ENCODE measurements around the gene OR4E1. TPM values are rescaled to one million over a fixed set of nuclear protein-coding genes. Genes with fewer than 3 reads are reported as not detected.
"Not testable (repeated sequence)": the region's sequence is repeated elsewhere in the genome, so short reads cannot be mapped to it uniquely, and the experiment has no call there.

OR4E1 gene
- total RNA-seq, 1 donor from 2014 or later, result not detected

DNA sequence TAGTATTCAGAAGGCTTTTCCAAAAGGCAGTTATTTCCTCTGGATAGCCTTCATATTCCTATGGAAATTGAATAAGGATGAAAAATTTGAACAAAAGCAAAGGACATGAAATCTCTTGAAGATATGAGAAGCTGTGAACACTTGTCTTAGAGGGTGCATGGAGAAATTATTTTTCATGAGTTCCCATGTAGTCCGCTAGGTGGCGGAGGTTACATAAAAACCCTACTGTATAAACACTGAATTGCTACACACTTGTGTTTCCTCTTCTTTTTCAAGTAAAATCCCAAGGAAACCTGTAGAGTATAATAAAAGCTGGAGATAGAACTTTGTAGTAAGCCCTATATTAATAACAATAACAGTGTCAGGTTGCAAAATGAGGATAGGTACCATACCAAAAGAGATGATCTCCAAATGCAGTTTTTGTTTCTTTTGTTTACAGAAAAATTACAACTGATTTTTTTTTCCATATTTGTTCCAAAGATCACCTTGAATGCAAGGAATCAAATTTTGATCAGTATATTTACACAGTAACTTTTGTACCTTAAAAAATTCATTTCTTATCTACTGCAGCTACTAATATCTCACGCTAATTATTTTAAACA is 37.8 kb upstream of the OR4E1 start:
- DNase-seq (ENCODE audit: low read depth) (peak; percentile 44), FAIRE-seq (no peak)
- TF ChIP-seq, protein P1, sequence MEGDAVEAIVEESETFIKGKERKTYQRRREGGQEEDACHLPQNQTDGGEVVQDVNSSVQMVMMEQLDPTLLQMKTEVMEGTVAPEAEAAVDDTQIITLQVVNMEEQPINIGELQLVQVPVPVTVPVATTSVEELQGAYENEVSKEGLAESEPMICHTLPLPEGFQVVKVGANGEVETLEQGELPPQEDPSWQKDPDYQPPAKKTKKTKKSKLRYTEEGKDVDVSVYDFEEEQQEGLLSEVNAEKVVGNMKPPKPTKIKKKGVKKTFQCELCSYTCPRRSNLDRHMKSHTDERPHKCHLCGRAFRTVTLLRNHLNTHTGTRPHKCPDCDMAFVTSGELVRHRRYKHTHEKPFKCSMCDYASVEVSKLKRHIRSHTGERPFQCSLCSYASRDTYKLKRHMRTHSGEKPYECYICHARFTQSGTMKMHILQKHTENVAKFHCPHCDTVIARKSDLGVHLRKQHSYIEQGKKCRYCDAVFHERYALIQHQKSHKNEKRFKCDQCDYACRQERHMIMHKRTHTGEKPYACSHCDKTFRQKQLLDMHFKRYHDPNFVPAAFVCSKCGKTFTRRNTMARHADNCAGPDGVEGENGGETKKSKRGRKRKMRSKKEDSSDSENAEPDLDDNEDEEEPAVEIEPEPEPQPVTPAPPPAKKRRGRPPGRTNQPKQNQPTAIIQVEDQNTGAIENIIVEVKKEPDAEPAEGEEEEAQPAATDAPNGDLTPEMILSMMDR (IDR thresholded peaks at IDR 0.05; ENCODE audit: insufficient read depth, low read length, severe bottlenecking), result peak; percentile 69
- no peak overlapping the region for H3K4me3 ChIP-seq (ENCODE audit: low read depth, low read length)
- no peaks in the 10 kb centered on the region for H3K36me3 ChIP-seq (ENCODE audit: control insufficient read depth, insufficient read depth, low read length)
- H3K27me3 ChIP-seq (ENCODE audit: control insufficient read depth, insufficient read depth, low read length), result no peaks in the 10 kb centered on the region

DNA sequence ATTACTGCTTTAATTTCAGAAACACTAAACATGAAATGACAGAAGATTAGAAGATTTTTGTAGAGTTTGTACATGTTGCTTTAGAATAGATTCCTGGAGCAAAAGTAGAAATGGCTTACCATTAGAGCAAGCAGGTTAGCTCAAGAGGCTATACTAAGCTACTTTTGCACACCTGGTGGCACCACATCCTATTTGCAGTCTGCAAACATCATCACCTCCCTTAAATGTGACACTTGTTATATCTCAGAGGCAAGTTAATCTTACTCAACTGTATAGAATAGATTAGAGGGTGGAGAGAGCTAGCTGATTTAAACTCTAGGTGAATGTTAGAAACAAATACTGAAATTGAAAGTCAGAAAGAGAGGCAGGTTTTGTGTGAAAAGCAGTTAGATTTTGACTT is 30.7 kb upstream of the OR4E1 start:
- no peaks in the 10 kb centered on the region for H3K27me3 ChIP-seq (ENCODE audit: control insufficient read depth, insufficient read depth, low read length)
- DNase-seq (ENCODE audit: low read depth) (no peak), FAIRE-seq (no peak)
- H3K36me3 ChIP-seq (ENCODE audit: control insufficient read depth, insufficient read depth, low read length), result no peaks in the 10 kb centered on the region
- TF ChIP-seq, protein P1 (IDR thresholded peaks at IDR 0.05; ENCODE audit: insufficient read depth, low read length, severe bottlenecking), result no peak
- H3K4me3 ChIP-seq (ENCODE audit: low read depth, low read length), result no peak overlapping the region

DNA sequence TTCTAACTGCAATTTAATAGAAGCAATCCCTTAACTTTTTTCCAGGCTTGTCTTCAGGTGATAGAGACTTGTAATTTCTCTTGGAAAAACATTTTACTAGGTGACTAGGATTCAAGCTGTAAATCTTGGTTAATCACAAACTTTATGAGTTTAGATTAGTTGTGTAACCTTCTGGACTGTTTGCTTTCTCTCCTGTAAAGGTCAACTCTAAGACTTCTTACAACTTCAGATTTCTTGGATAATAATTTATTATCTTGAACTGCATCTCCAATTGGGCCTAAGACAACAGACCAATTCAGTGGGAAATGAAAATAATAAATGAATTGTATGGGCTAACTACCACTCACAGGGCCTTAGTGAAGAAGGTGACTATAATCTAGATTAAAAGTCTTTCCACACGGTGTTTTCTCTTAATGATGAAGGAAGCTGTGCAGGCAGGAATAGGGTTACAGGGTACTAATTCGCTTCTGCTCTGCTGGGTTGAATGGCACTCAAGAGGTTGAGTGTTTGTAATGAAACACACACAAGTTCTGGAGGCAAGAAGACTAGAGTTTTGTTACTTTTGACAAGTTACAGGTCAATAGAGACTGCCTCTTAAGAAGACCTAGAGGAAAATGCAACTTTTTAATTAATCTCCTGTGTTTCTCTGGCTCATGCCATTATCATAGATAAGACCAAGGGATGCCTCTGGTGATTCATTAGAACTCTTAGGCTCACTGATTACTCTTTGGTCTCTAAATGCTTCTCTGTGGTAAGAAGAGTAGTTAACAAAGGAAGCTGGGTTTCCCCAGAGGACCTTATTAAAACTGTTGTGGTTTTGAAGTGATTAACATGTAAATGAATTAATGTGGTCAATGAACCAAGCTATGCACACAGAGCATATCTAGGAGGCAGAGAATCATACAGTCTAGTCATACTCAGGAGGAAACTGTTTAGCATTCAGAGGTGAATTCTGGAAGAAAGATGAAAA is 30.0 kb upstream of the OR4E1 start:
- H3K27me3 ChIP-seq (ENCODE audit: control insufficient read depth, insufficient read depth, low read length), result no peaks in the 10 kb centered on the region
- TF ChIP-seq, protein P1 (IDR thresholded peaks at IDR 0.05; ENCODE audit: insufficient read depth, low read length, severe bottlenecking), result no peak
- FAIRE-seq (no peak), DNase-seq (ENCODE audit: low read depth) (no peak)
- no peak overlapping the region for H3K4me3 ChIP-seq (ENCODE audit: low read depth, low read length)
- H3K36me3 ChIP-seq (ENCODE audit: control insufficient read depth, insufficient read depth, low read length), result no peaks in the 10 kb centered on the region

DNA sequence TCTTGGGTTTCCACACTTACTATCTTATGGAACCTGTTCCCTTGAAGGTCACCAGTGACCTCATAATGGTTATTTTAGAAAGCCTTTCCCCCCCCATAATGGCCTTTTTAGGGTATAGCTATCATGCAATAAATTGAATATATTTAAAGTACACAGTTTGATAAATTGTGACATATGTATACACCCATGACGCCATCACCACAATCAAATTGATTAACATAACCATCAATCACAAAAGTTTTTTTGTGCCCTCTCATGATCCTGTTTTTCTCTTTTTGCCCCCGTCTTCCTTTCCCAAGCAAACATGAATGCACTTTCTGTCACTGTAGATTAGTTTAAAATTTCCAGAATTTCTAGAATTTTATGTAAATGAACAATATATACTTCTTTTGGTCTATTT is 28.7 kb upstream of the OR4E1 start:
- TF ChIP-seq, protein P1 (IDR thresholded peaks at IDR 0.05; ENCODE audit: insufficient read depth, low read length, severe bottlenecking), result no peak
- FAIRE-seq (no peak), DNase-seq (ENCODE audit: low read depth) (no peak)
- Histone ChIP-seq H3K4me3 (ENCODE audit: low read depth, low read length) (no peak overlapping the region), H3K27me3 (ENCODE audit: control insufficient read depth, insufficient read depth, low read length) (no peaks in the 10 kb centered on the region), H3K36me3 (ENCODE audit: control insufficient read depth, insufficient read depth, low read length) (no peaks in the 10 kb centered on the region)

DNA sequence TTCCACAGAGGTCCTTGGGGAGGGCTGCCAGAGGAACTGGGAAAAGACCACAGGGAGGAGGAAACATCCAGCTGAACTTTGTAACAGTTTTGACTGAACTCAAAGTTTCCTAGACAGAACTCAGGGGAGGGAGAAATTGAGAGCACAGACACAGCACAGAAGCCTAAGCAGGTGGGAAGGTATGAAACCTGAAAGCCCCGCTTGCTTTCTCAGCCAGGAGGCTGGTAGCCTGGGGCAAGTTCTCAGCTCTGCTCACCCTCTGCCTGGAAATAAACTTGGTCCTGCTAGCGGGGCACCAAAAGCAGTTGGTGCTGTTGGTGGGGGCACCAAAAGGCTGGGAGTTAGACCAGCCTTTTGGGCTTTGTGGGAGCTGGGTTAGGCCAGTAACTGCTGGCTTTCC is 25.9 kb upstream of the OR4E1 start:
- DNase-seq (ENCODE audit: low read depth) (no peak), FAIRE-seq (no peak)
- TF ChIP-seq, protein P1 (IDR thresholded peaks at IDR 0.05; ENCODE audit: insufficient read depth, low read length, severe bottlenecking), result no peak
- Histone ChIP-seq H3K27me3 (ENCODE audit: control insufficient read depth, insufficient read depth, low read length) (no peaks in the 10 kb centered on the region), H3K4me3 (ENCODE audit: low read depth, low read length) (no peak overlapping the region), H3K36me3 (ENCODE audit: control insufficient read depth, insufficient read depth, low read length) (no peaks in the 10 kb centered on the region)

DNA sequence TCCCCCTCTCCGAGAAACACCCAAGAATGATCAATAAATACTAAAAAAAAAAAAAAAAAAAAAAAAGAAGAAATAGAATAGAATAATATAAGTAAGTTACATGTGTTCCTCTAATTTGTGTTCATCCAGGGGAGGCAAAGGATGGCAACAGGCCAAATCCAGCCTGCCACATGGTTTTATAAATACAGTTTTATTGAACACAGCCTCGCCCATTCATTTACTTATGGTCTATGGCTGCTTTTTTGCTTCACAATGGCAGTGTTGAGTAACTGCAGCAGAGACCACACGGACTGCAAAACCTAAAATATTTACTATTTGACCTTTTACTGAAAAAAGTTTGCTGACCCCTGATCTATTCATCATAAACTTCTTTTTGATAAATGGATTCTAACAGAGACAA is 24.9 kb upstream of the OR4E1 start:
- not testable (repeated sequence) for H3K27me3 ChIP-seq (ENCODE audit: control insufficient read depth, insufficient read depth, low read length); FAIRE-seq; DNase-seq (ENCODE audit: low read depth); H3K4me3 ChIP-seq (ENCODE audit: low read depth, low read length); H3K36me3 ChIP-seq (ENCODE audit: control insufficient read depth, insufficient read depth, low read length)

DNA sequence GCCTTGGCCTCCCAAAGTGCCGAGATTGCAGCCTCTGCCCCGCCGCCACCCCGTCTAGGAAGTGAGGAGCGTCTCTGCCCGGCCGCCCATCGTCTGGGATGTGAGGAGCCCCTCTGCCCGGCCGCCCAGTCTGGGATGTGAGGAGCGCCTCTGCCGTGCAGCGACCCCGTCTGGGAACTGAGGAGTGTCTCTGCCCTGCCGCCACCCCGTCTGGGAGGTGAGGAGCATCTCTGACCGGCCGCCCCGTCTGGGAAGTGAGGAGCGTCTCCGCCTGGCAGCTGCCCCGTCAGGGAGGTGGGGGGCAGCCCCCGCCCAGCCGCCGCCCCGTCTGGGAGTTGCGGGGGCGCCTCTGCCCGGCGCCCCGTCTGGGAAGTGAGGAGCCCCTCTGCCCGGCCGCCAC is 24.0 kb upstream of the OR4E1 start:
- DNase-seq (ENCODE audit: low read depth); H3K27me3 ChIP-seq (ENCODE audit: control insufficient read depth, insufficient read depth, low read length); H3K4me3 ChIP-seq (ENCODE audit: low read depth, low read length); H3K36me3 ChIP-seq (ENCODE audit: control insufficient read depth, insufficient read depth, low read length); FAIRE-seq: not testable (repeated sequence)

Data from bronchial epithelial cell (primary cell).